GM13977 (cell line): Measurements from ENCODE around the gene FBXW12.

Experiments used
- DNase-seq: peaks from one replicate; pipeline ENCODE4 v3.0.0; 2012; ENCODE audit warnings: low spot score
- CTCF ChIP-seq: IDR thresholded peaks from 2 replicates; pipeline ENCODE4 v1.5.1; 2012; ENCODE audit warnings: mild to moderate bottlenecking, control low read depth; ENCODE audit not compliant: insufficient read depth; ENCODE audit errors: extremely low read depth, missing control alignments
- in situ Hi-C: fragments of 300-500 bp; cut with MboI; formaldehyde crosslinking; loops from one replicate; pipeline ENCODE4 v1.12.0; 2022; ENCODE audit warnings: low sequenced_read_pairs, low pct_unique_long_range_greater_than_20kb, mixed read lengths, inconsistent platforms; ENCODE audit not compliant: unreplicated experiment

Gene FBXW12

GRCh38 chr3:48409291-48410201, 37.5 kb downstream of the FBXW12 start:
- no peak for TF ChIP-seq CTCF
- no peak for DNase-seq
- in situ Hi-C loops = no loop called here

GRCh38 chr3:48410205-48411040, 38.4 kb downstream of the FBXW12 start:
- DNase-seq = no peak
- TF ChIP-seq CTCF = no peak
- in situ Hi-C loops = no loop called here

GRCh38 chr3:48411041-48411588, 39.1 kb downstream of the FBXW12 start:
- no peak for TF ChIP-seq CTCF
- in situ Hi-C loops = no loop called here
- DNase-seq = no peak

- DNase-seq = no peak
- no peak for TF ChIP-seq CTCF
- in situ Hi-C loops = no loop called here
Measured at GRCh38 chr3:48411606-48412374, 39.8 kb downstream of the FBXW12 start.

- in situ Hi-C loops = no loop called here
- TF ChIP-seq CTCF = no peak
- DNase-seq = no peak
Measured at GRCh38 chr3:48412375-48413001, 40.5 kb downstream of the FBXW12 start.
